GM12878 (cell line): Measurements from ENCODE around the gene HTATIP2. TPM values are rescaled to one million over a fixed set of nuclear protein-coding genes. Genes with fewer than 3 reads are reported as not detected.

Experiments used
- ATAC-seq: fragments of 200-7000 bp; cut with Tn5 transposase; 3 replicates; pipeline ENCODE4 v1.9.1; 2020; ENCODE audit warnings: mild to moderate bottlenecking, moderate library complexity
- BruUV-seq: library from RNA; stranded (reverse); fragments of 400-500 nt; replicated peaks from 2 replicates; lab custom pipeline; 2021; lab: Mats Ljungman, UMichigan
- CTCF ChIA-PET: fragments of 300-600 bp; sonication (Branson Sonifier 250); formaldehyde crosslinking; extraction: SDS; loops from one replicate; lab custom pipeline; 2021; ENCODE audit warnings: inconsistent platforms; lab: Yijun Ruan, JAX
- POLR2A ChIA-PET: fragments of 350-600 bp; formaldehyde crosslinking; extraction: SDS; loops from one replicate; lab custom pipeline; 2021; ENCODE audit warnings: inconsistent platforms; lab: Charles Lee
- RAD21 ChIA-PET: fragments of 300-600 bp; sonication (Branson Sonifier 250); formaldehyde crosslinking; loops from one replicate; lab custom pipeline; 2023; ENCODE audit warnings: antibody characterized with exemption; ENCODE audit not compliant: unreplicated experiment; lab: Charles Lee
- SMC1A ChIA-PET: fragments of 300-600 bp; sonication (Branson Sonifier 250); formaldehyde crosslinking; loops from one replicate; lab custom pipeline; 2023; ENCODE audit not compliant: unreplicated experiment, uncharacterized antibody; lab: Charles Lee
- DNase-seq: peaks from one replicate; pipeline ENCODE4 v3.0.0-alpha.2; 2011; ENCODE audit warnings: low read depth, low spot score
- FAIRE-seq: peaks from 3 replicates; lab custom pipeline; 2011; peaks lifted over from hg19 to GRCh38; lab: Jason Lieb, UNC
- H2AFZ ChIP-seq: 2 replicates; pipeline ENCODE4 v1.6.0; 2011; ENCODE audit warnings: low read depth, low read length, control low read depth; ENCODE audit not compliant: control insufficient read depth
- H3K27ac ChIP-seq: 2 replicates; pipeline ENCODE4 v1.5.1; 2011; ENCODE audit warnings: control low read depth; ENCODE audit not compliant: control insufficient read depth, insufficient read depth
- H3K27me3 ChIP-seq, 2 experiments: replicated peaks in 1 of 2; 2 replicates each; pipeline versions ENCODE4 v1.6.0 to v1.6.1; 2011; ENCODE audit warnings: low read length in 1 of 2; ENCODE audit not compliant: control insufficient read depth in 2 of 2, insufficient read depth in 2 of 2
- H3K36me3 ChIP-seq, 2 experiments: 2 replicates each; pipeline ENCODE4 v1.5.1; 2011; ENCODE audit warnings: low read length in 1 of 2; ENCODE audit not compliant: control insufficient read depth in 2 of 2, insufficient read depth in 2 of 2
- H3K4me1 ChIP-seq: 2 replicates; pipeline ENCODE4 v1.6.1; 2011; ENCODE audit warnings: mild to moderate bottlenecking, low read length, moderate library complexity, mixed read lengths; ENCODE audit not compliant: control insufficient read depth, insufficient read depth
- H3K4me2 ChIP-seq: 2 replicates; pipeline ENCODE4 v1.6.0; 2011; ENCODE audit warnings: control low read depth; ENCODE audit not compliant: control insufficient read depth, insufficient read depth
- H3K4me3 ChIP-seq: fragments of 200-600 bp; sonication (generic); 2 replicates; pipeline ENCODE4 v1.5.1; 2016
- H3K79me2 ChIP-seq: 2 replicates; pipeline ENCODE4 v1.6.0; 2011; ENCODE audit warnings: low read length; ENCODE audit not compliant: control insufficient read depth, insufficient read depth
- H3K9ac ChIP-seq: 2 replicates; pipeline ENCODE4 v1.8.0; 2011; ENCODE audit warnings: low read length, control low read depth, mixed read lengths; ENCODE audit not compliant: control insufficient read depth, insufficient read depth
- H3K9me3 ChIP-seq: replicated peaks from 3 replicates; pipeline ENCODE4 v1.5.1; 2011; ENCODE audit warnings: mild to moderate bottlenecking, low read length; ENCODE audit not compliant: control insufficient read depth, insufficient read depth
- H4K20me1 ChIP-seq: 2 replicates; pipeline ENCODE4 v1.6.0; 2011; ENCODE audit not compliant: control insufficient read depth, insufficient read depth
- CBFB ChIP-seq: IDR thresholded peaks from 2 replicates; pipeline ENCODE4 v1.6.1; 2016; ENCODE audit warnings: antibody characterized with exemption, low read depth
- CHD4 ChIP-seq: fragments of 200-600 bp; sonication (generic); IDR thresholded peaks from 2 replicates; pipeline ENCODE4 v1.6.1; 2016; ENCODE audit warnings: mild to moderate bottlenecking
- HCFC1 ChIP-seq: fragments of 150-350 bp; IDR thresholded peaks from 2 replicates; pipeline ENCODE4 v1.6.1; 2014; ENCODE audit warnings: low read length
- MXI1 ChIP-seq: fragments of 150-350 bp; IDR thresholded peaks from 2 replicates; pipeline ENCODE4 v1.6.1; 2011; ENCODE audit warnings: low read depth, mild to moderate bottlenecking, inconsistent platforms, low read length, improper control_type of control experiment
- MYB ChIP-seq: fragments of 150-350 bp; IDR thresholded peaks from 2 replicates; pipeline ENCODE4 v1.6.1; 2014; ENCODE audit warnings: mild to moderate bottlenecking, low read depth, low read length, borderline replicate concordance
- POLR2A ChIP-seq: IDR thresholded peaks from 2 replicates; pipeline ENCODE4 v1.6.1; 2011; ENCODE audit warnings: low read depth, mild to moderate bottlenecking, low read length
- SIN3A ChIP-seq: IDR thresholded peaks from 2 replicates; pipeline ENCODE4 v1.6.1; 2012; ENCODE audit warnings: low read depth, low read length, improper control_type of control experiment
- SMAD1 ChIP-seq: fragments of 450-650 bp; IDR thresholded peaks from 2 replicates; pipeline ENCODE4 v1.6.1; 2018; ENCODE audit warnings: mild to moderate bottlenecking, low read depth; ENCODE audit not compliant: partially characterized antibody
- SMARCA5 ChIP-seq: fragments of 450-650 bp; IDR thresholded peaks from 2 replicates; pipeline ENCODE4 v1.6.1; 2017; ENCODE audit warnings: mild to moderate bottlenecking
- SPI1 ChIP-seq: IDR thresholded peaks from 2 replicates; pipeline ENCODE4 v1.6.1; 2011; ENCODE audit warnings: low read depth, mild to moderate bottlenecking, low read length, moderate library complexity, borderline replicate concordance; ENCODE audit not compliant: insufficient read depth
- YBX1 ChIP-seq: fragments of 450-650 bp; IDR thresholded peaks from 2 replicates; pipeline ENCODE4 v1.6.1; 2016; ENCODE audit warnings: antibody characterized with exemption
- YY1 ChIP-seq: IDR thresholded peaks from 2 replicates; pipeline ENCODE4 v1.6.1; 2011; ENCODE audit warnings: low read depth, mild to moderate bottlenecking, low read length
- ZNF687 ChIP-seq: fragments of 450-650 bp; IDR thresholded peaks from 2 replicates; pipeline ENCODE4 v1.6.1; 2017; ENCODE audit warnings: mild to moderate bottlenecking, moderate library complexity
- WGBS: methylation state at CpG from one replicate; pipeline ENCODE4 v1.1.6; 2016; ENCODE audit warnings: low lambda C conversion rate; ENCODE audit not compliant: insufficient replicate concordance, insufficient coverage; ENCODE audit errors: missing lambda C conversion rate; 5-methylcytosine and 5-hydroxymethylcytosine counted together
- in situ Hi-C: fragments of 300-500 bp; cut with MboI; formaldehyde crosslinking; loops from 9 replicates; pipeline ENCODE4 v1.14.3; 2018; ENCODE audit warnings: mixed read lengths
- intact Hi-C: fragments of 100-400 bp; cut with micrococcal nuclease; formaldehyde crosslinking; loops from one replicate; pipeline ENCODE4 v1.14.2; 2022; ENCODE audit not compliant: unreplicated experiment
- polyA plus RNA-seq, 11 experiments: library from polyadenylated mRNA; depleted of rRNA in 4 of 11; unstranded in 6 of 11; stranded (reverse) in 5 of 11; fragments of >200 nt; fragmentation: Nextera tagmentation in 4 of 11; fragmentation: Illumina TruSeq in 1 of 11; extraction: Ambion mirVana in 4 of 11; extraction: Trizol in 1 of 11; gene quantifications; 1 replicate in 1 of 11; 2 replicates in 10 of 11; pipeline versions ENCODE4 v1.2.1 to v1.2.3, GENCODE V29; 2011 to 2016; ENCODE audit warnings: inconsistent platforms in 2 of 11, missing spikeins in 2 of 11, low read depth in 1 of 11
- total RNA-seq, 4 experiments: library from RNA; depleted of rRNA in 3 of 4; stranded (reverse); fragments of >200 nt in 3 of 4; fragmentation: Illumina TruSeq in 1 of 4; extraction: Trizol in 1 of 4; gene quantifications; 2 replicates each; pipeline versions ENCODE4 v1.2.1 to v1.2.3, GENCODE V29; 2013 to 2021
- TF ChIP-seq, protein P1 (sequence below): fragments of 450-650 bp; IDR thresholded peaks from 2 replicates; pipeline ENCODE4 v1.6.1; 2017; ENCODE audit warnings: mild to moderate bottlenecking

HTATIP2 gene
- total and polyA plus RNA-seq, 10 of the 15 experiments (the other 5 are each of a cell fraction or from before 2014, with no cell fraction given) = 25.4 to 58.5 (median 42.2) TPM

GRCh38 chr11:20315800-20316199 lies 47.7 kb upstream of the HTATIP2 start:
- Histone ChIP-seq H3K27ac (no peak overlapping the region), H3K79me2 (no peaks in the 10 kb centered on the region), H2AFZ (no peak overlapping the region), H3K9me3 (no peaks in the 10 kb centered on the region), H3K4me2 (no peak overlapping the region), H3K4me1 (no peaks in the 10 kb centered on the region), H3K9ac (no peak overlapping the region), H3K27me3 (no peaks in the 10 kb centered on the region), H3K36me3 (no peaks in the 10 kb centered on the region), H4K20me1 (no peaks in the 10 kb centered on the region), H3K4me3 (no peak overlapping the region)
- RAD21 ChIA-PET = no interaction called here
- in situ Hi-C loops = no loop called here
- CTCF ChIA-PET = no interaction called here
- POLR2A ChIA-PET = no interaction called here
- no TSS peak for BruUV-seq
- TF ChIP-seq MYB = no peak
- TF ChIP-seq SIN3A = no peak
- TF ChIP-seq SPI1 = no peak
- TF ChIP-seq POLR2A = no peak
- TF ChIP-seq HCFC1 = no peak
- no peak for TF ChIP-seq YBX1
- no peak for TF ChIP-seq SMAD1
- no peak for TF ChIP-seq CBFB
- ATAC-seq = no peak
- no peak for DNase-seq
- no peak for FAIRE-seq
- intact Hi-C loops = no loop called here
- SMC1A ChIA-PET = no interaction called here
- 0% methylated on average over 1 of the region's 1 CpG for WGBS

DNA sequence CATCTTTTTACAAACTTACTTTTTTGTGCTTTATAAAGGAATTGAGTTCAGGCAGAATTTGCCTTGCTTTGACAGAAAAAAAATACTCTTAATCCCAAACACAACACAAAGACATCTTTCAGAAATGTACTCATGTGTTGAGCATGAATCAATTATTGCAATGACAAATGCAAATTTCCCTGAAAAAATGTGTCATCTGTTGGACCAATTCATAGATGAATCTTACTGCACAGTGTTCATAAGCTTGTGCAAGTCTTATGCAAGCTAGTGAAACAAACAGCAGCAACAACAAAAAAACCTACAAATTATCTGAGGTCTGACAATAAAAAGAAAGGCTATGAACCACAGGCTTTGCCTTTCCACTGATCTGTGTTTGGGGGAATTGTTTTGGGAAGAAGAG lies 42.3 kb upstream of the HTATIP2 start:
- ChIA-PET POLR2A (no interaction called here), RAD21 (no interaction called here), CTCF (interaction anchor here (1.0 to 1.9 kb wide), 2 partner anchors 37 to 369 kb away, joined by 3 to 4 read pairs; no protein-coding TSS in a partner anchor), SMC1A (no interaction called here)
- H3K36me3 ChIP-seq = no peaks in the 10 kb centered on the region
- TF ChIP-seq YY1 (no peak), SMARCA5 (no peak), CHD4 (no peak), ZNF687 (no peak), MXI1 (no peak), POLR2A (no peak)
- TF ChIP-seq, protein P1, sequence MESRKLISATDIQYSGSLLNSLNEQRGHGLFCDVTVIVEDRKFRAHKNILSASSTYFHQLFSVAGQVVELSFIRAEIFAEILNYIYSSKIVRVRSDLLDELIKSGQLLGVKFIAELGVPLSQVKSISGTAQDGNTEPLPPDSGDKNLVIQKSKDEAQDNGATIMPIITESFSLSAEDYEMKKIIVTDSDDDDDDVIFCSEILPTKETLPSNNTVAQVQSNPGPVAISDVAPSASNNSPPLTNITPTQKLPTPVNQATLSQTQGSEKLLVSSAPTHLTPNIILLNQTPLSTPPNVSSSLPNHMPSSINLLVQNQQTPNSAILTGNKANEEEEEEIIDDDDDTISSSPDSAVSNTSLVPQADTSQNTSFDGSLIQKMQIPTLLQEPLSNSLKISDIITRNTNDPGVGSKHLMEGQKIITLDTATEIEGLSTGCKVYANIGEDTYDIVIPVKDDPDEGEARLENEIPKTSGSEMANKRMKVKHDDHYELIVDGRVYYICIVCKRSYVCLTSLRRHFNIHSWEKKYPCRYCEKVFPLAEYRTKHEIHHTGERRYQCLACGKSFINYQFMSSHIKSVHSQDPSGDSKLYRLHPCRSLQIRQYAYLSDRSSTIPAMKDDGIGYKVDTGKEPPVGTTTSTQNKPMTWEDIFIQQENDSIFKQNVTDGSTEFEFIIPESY = no peak
- H3K4me3 ChIP-seq = no peak overlapping the region
- no peak for ATAC-seq
- no TSS peak for BruUV-seq
- H3K4me1 ChIP-seq = no peaks in the 10 kb centered on the region
- H3K4me2 ChIP-seq = no peak overlapping the region
- H4K20me1 ChIP-seq = no peaks in the 10 kb centered on the region
- FAIRE-seq = no peak
- H3K9ac ChIP-seq = no peak overlapping the region
- H2AFZ ChIP-seq = no peak overlapping the region
- intact Hi-C loops = no loop called here
- H3K27me3 ChIP-seq = no peaks in the 10 kb centered on the region
- H3K9me3 ChIP-seq = no peaks in the 10 kb centered on the region
- no peaks in the 10 kb centered on the region for H3K79me2 ChIP-seq
- no peak overlapping the region for H3K27ac ChIP-seq
- DNase-seq = no peak
- in situ Hi-C loops = no loop called here
